ENCODE results near the gene NARS2. TPM values are rescaled to one million over a fixed set of nuclear protein-coding genes. Genes with fewer than 3 reads are reported as not detected.

The NARS2 gene
- total and polyA plus RNA-seq, 10 of the 15 experiments (the other 5 are each of a cell fraction or from before 2014, with no cell fraction given), result 22.2 to 45.3 (median 36.3) TPM

- ATAC-seq, result no peak
- Histone ChIP-seq H3K27me3 (replicated peaks in 1 of 2; ENCODE audit: control insufficient read depth in 2 of 2, insufficient read depth in 2 of 2, low read length in 1 of 2) (no peaks in the 10 kb centered on the region), H3K4me3 (no peak overlapping the region), H3K27ac (ENCODE audit: control insufficient read depth, insufficient read depth) (no peak overlapping the region), H3K9ac (ENCODE audit: control insufficient read depth, insufficient read depth, low read length) (no peak overlapping the region), H2AFZ (ENCODE audit: control insufficient read depth, low read depth, low read length) (no peak overlapping the region), H4K20me1 (ENCODE audit: control insufficient read depth, insufficient read depth) (no peaks in the 10 kb centered on the region), H3K4me2 (ENCODE audit: control insufficient read depth, insufficient read depth) (no peak overlapping the region), H3K9me3 (replicated peaks; ENCODE audit: control insufficient read depth, insufficient read depth, low read length) (no peaks in the 10 kb centered on the region; the same call in 2 of the 3 replicates), H3K79me2 (ENCODE audit: control insufficient read depth, insufficient read depth, low read length) (no peaks in the 10 kb centered on the region), H3K36me3 (ENCODE audit: control insufficient read depth in 2 of 2, insufficient read depth in 2 of 2, low read length in 1 of 2) (peaks cover 2% of the 10 kb centered on the region in 2 experiments; a peak in 2 of 4 replicates), H3K4me1 (ENCODE audit: control insufficient read depth, insufficient read depth, low read length) (peaks cover 18% of the 10 kb centered on the region)
- no TSS peak for BruUV-seq (replicated peaks)
- 100% methylated on average over 4 of the region's 4 CpGs for WGBS (ENCODE audit: insufficient coverage, insufficient replicate concordance, low lambda C conversion rate, missing lambda C conversion rate)
- ChIA-PET SMC1A (ENCODE audit: uncharacterized antibody, unreplicated experiment) (interaction anchor here (1.3 kb wide), 1 partner anchor 24 kb away, joined by 3 read pairs; no protein-coding TSS in a partner anchor), CTCF (interaction anchor here (1.0 kb wide), 1 partner anchor 96 kb away, joined by 3 read pairs; no protein-coding TSS in a partner anchor), RAD21 (ENCODE audit: unreplicated experiment) (no interaction called here), POLR2A (interaction anchor here (0.7 kb wide), 1 partner anchor 9 kb away, joined by 5 read pairs; no protein-coding TSS in a partner anchor)
- TF ChIP-seq CTCF (IDR thresholded peaks at IDR 0.05 in 2 of 3, conservative IDR thresholded peaks at IDR 0.05 in 1 of 3; ENCODE audit: control insufficient read depth in 2 of 3, extremely low read depth in 1 of 3, insufficient read depth in 1 of 3, low read depth in 3 of 3, low read length in 3 of 3), result no peak
- no peak for TF ChIP-seq KDM1A (IDR thresholded peaks at IDR 0.05; ENCODE audit: borderline replicate concordance)
- no peak for TF ChIP-seq SREBF2 (IDR thresholded peaks at IDR 0.05; ENCODE audit: low read length)
- TF ChIP-seq MTA3 (IDR thresholded peaks at IDR 0.05; ENCODE audit: borderline replicate concordance, low read length), result no peak
- no peak for TF ChIP-seq CBX5 (IDR thresholded peaks at IDR 0.05; ENCODE audit: low read depth)
- no peak for FAIRE-seq
- intact Hi-C loops (cut with micrococcal nuclease; ENCODE audit: unreplicated experiment) (loop anchor here (10.0 kb wide), 1 partner anchor 97 kb away; no protein-coding TSS in a partner anchor), in situ Hi-C loops (cut with MboI) (no loop called here)
- no peak for DNase-seq (ENCODE audit: low read depth, low spot score)
Measured at GRCh38 chr11:78467931-78468330, 106.7 kb downstream of the NARS2 start.

- no TSS peak for BruUV-seq (replicated peaks)
- ATAC-seq (no peak), FAIRE-seq (no peak), DNase-seq (ENCODE audit: low read depth, low spot score) (no peak)
- in situ Hi-C loops (cut with MboI), result no loop called here
- no peaks in the 10 kb centered on the region for H3K79me2 ChIP-seq (ENCODE audit: control insufficient read depth, insufficient read depth, low read length)
- ChIA-PET RAD21 (ENCODE audit: unreplicated experiment) (no interaction called here), POLR2A (no interaction called here), SMC1A (ENCODE audit: uncharacterized antibody, unreplicated experiment) (no interaction called here), CTCF (interaction anchor here (1.0 kb wide), 1 partner anchor 97 kb away, joined by 3 read pairs; no protein-coding TSS in a partner anchor)
- H4K20me1 ChIP-seq (ENCODE audit: control insufficient read depth, insufficient read depth), result no peaks in the 10 kb centered on the region
- H3K27me3 ChIP-seq (replicated peaks in 1 of 2; ENCODE audit: control insufficient read depth in 2 of 2, insufficient read depth in 2 of 2, low read length in 1 of 2), result no peaks in the 10 kb centered on the region
- H3K9me3 ChIP-seq (replicated peaks; ENCODE audit: control insufficient read depth, insufficient read depth, low read length), result no peaks in the 10 kb centered on the region; the same call in 2 of the 3 replicates
- peaks cover 2% of the 10 kb centered on the region in 2 experiments; a peak in 2 of 4 replicates for H3K36me3 ChIP-seq (ENCODE audit: control insufficient read depth in 2 of 2, insufficient read depth in 2 of 2, low read length in 1 of 2)
- no peak overlapping the region for H3K9ac ChIP-seq (ENCODE audit: control insufficient read depth, insufficient read depth, low read length)
- no peak overlapping the region for H3K4me3 ChIP-seq
- H3K4me2 ChIP-seq (ENCODE audit: control insufficient read depth, insufficient read depth), result no peak overlapping the region
- H3K27ac ChIP-seq (ENCODE audit: control insufficient read depth, insufficient read depth), result no peak overlapping the region
- H3K4me1 ChIP-seq (ENCODE audit: control insufficient read depth, insufficient read depth, low read length), result peaks cover 18% of the 10 kb centered on the region
- no peak overlapping the region for H2AFZ ChIP-seq (ENCODE audit: control insufficient read depth, low read depth, low read length)
- intact Hi-C loops (cut with micrococcal nuclease; ENCODE audit: unreplicated experiment), result loop anchor here (10.0 kb wide), 1 partner anchor 97 kb away; no protein-coding TSS in a partner anchor
- WGBS (ENCODE audit: insufficient coverage, insufficient replicate concordance, low lambda C conversion rate, missing lambda C conversion rate), result 96% methylated on average over 2 of the region's 2 CpGs
- TF ChIP-seq RCOR1 (conservative IDR thresholded peaks at IDR 0.05; ENCODE audit: low read depth, low read length), result no peak
- no peak for TF ChIP-seq ZNF687 (IDR thresholded peaks at IDR 0.05)
- TF ChIP-seq POU2F2 (IDR thresholded peaks at IDR 0.05; ENCODE audit: borderline replicate concordance, low read depth, low read length), result no peak
- TF ChIP-seq MTA2 (IDR thresholded peaks at IDR 0.05; ENCODE audit: low read depth), result no peak
- TF ChIP-seq HDAC6 (IDR thresholded peaks at IDR 0.05; ENCODE audit: unreplicated experiment), result no peak
- TF ChIP-seq SIX5 (IDR thresholded peaks at IDR 0.05; ENCODE audit: low read depth, low read length, severe bottlenecking), result no peak
- TF ChIP-seq SPI1 (IDR thresholded peaks at IDR 0.05; ENCODE audit: borderline replicate concordance, insufficient read depth, low read depth, low read length), result no peak
Measured at GRCh38 chr11:78467370-78467769, 107.3 kb downstream of the NARS2 start.
